GM18505 (cell line): ENCODE data around the gene ZFYVE9.
A peak's percentile ranks its signal among the peaks of the same experiment; 100 is the strongest.
"Not testable (repeated sequence)": the region's sequence is repeated elsewhere in the genome, so short reads cannot be mapped to it uniquely, and the experiment has no call there.

Source experiments
- ATAC-seq: cut with Tn5 transposase; IDR thresholded peaks from one replicate; pipeline ENCODE4 v1.9.1; 2021; ENCODE audit not compliant: unreplicated experiment
- POLR2A ChIP-seq: IDR thresholded peaks from 4 replicates; pipeline ENCODE4 v1.6.1; 2011; ENCODE audit warnings: borderline replicate concordance; ENCODE audit not compliant: insufficient read depth, insufficient read length; ENCODE audit errors: extremely low read depth

ZFYVE9 gene

GRCh38 chr1:52140633-52141512, 1.0 kb upstream of the ZFYVE9 start:
- TF ChIP-seq POLR2A: no peak
- no peak for ATAC-seq

GRCh38 chr1:52142220-52143183, 613 bp downstream of the ZFYVE9 start:
- peak; percentile 39 for ATAC-seq
- TF ChIP-seq POLR2A: no peak

- no peak for ATAC-seq
- no peak for TF ChIP-seq POLR2A
These were observed 3.2 kb downstream of the ZFYVE9 start for GRCh38 chr1:52145137-52145536.

GRCh38 chr1:52150445-52150844, 8.6 kb downstream of the ZFYVE9 start:
- not testable (repeated sequence) for ATAC-seq

- TF ChIP-seq POLR2A: no peak
- ATAC-seq: no peak
These were observed 9.1 kb downstream of the ZFYVE9 start for GRCh38 chr1:52150946-52151345.

- TF ChIP-seq POLR2A: no peak
- ATAC-seq: no peak
These were observed 10.7 kb downstream of the ZFYVE9 start for GRCh38 chr1:52152572-52152971.

- no peak for ATAC-seq
- no peak for TF ChIP-seq POLR2A
These were observed 11.1 kb downstream of the ZFYVE9 start for GRCh38 chr1:52153010-52153409.

- TF ChIP-seq POLR2A: no peak
- ATAC-seq: no peak
These were observed 12.0 kb downstream of the ZFYVE9 start for GRCh38 chr1:52153898-52154297.

GRCh38 chr1:52156460-52156859, 14.6 kb downstream of the ZFYVE9 start:
- ATAC-seq: no peak
- TF ChIP-seq POLR2A: no peak

GRCh38 chr1:52157582-52157981, 15.7 kb downstream of the ZFYVE9 start:
- no peak for TF ChIP-seq POLR2A
- no peak for ATAC-seq

- ATAC-seq: no peak
- TF ChIP-seq POLR2A: no peak
These were observed 16.3 kb downstream of the ZFYVE9 start for GRCh38 chr1:52158218-52158617.

GRCh38 chr1:52159033-52159789, 17.3 kb downstream of the ZFYVE9 start:
- TF ChIP-seq POLR2A: no peak

GRCh38 chr1:52162947-52163346, 21.1 kb downstream of the ZFYVE9 start:
- ATAC-seq: no peak
- no peak for TF ChIP-seq POLR2A

More at GRCh38 chr1:52159033-52159789, 17.3 kb downstream of the ZFYVE9 start:
- ATAC-seq: no peak
